ENCODE results near the gene CSMD2. TPM values are rescaled to one million over a fixed set of nuclear protein-coding genes. Genes with fewer than 3 reads are reported as not detected.

The CSMD2 gene
- polyA plus RNA-seq, 2 donors: 0.02 to 0.08 TPM

DNA sequence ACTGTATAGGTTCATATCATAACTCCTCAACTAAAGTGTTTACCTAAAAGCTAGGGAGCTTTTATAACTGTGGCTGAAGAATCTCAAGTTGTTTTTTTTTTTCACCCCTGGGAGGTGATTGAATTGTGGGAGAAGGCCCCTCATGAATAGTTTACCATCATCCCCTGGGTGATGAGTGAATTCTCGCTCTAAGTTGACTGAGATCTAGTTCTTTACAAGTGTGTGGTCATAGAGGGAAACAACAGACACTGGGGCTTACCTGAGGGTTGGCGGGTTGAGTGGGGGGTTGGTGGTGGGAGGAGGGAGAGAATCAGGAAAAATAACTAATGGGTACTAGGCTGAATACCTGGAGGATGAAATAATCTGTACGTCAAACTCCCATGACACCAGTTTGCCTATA lies 700.5 kb downstream of the CSMD2 start:
- H3K27ac ChIP-seq (ENCODE audit: low read depth in 2 of 2, low read length in 1 of 2): no peak overlapping the region

More for the DNA sequence above, 700.5 kb downstream of the CSMD2 start:
- Histone ChIP-seq H3K27me3 (ENCODE audit: control insufficient read depth in 1 of 2, insufficient read depth in 2 of 2, low read length in 2 of 2) (no peaks in the 10 kb centered on the region), H3K4me1 (ENCODE audit: control insufficient read depth in 2 of 2, insufficient read depth in 2 of 2, low read length in 1 of 2) (no peaks in the 10 kb centered on the region), H3K36me3 (ENCODE audit: control insufficient read depth in 2 of 2, insufficient read depth in 2 of 2, low read length in 1 of 2) (no peaks in the 10 kb centered on the region), H3K9me3 (ENCODE audit: control insufficient read depth in 2 of 2, insufficient read depth in 1 of 2, low read depth in 1 of 2, low read length in 1 of 2) (no peaks in the 10 kb centered on the region), H3K4me3 (ENCODE audit: low read depth in 1 of 2, low read length in 2 of 2) (no peak overlapping the region)
- 89 to 92% methylated on average over 3 of the region's 3 CpGs for WGBS, 2 donors

Other genes with a start within 250 kb of the CSMD2 start
- not detected for gene C1orf94, start 11.7 kb upstream of the CSMD2 start, polyA plus RNA-seq